ENCODE measurements around the gene IFNB1.

The IFNB1 gene

DNA sequence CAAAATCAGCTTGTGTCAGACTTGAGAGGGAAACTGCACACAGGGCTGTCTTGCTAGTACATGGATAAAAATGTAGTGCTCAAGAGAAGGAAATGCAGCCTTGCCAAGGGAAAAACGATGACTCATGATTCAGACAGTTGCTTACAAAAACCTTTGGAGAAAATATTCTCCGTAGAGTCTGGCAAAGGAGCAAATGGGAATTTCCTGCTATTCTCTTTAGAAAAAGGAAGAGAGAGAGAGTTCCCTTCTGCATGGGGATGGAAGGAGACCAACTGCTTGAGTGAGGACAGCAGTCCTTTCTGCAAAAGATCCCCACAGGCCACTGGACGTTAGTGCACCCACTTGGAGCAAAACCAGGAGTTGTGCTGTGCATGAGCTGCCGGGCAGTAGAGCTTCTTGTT lies 7.6 kb downstream of the IFNB1 start:
- peak; percentile 93 for DNase-seq (ENCODE audit: low read depth, low spot score)

DNA sequence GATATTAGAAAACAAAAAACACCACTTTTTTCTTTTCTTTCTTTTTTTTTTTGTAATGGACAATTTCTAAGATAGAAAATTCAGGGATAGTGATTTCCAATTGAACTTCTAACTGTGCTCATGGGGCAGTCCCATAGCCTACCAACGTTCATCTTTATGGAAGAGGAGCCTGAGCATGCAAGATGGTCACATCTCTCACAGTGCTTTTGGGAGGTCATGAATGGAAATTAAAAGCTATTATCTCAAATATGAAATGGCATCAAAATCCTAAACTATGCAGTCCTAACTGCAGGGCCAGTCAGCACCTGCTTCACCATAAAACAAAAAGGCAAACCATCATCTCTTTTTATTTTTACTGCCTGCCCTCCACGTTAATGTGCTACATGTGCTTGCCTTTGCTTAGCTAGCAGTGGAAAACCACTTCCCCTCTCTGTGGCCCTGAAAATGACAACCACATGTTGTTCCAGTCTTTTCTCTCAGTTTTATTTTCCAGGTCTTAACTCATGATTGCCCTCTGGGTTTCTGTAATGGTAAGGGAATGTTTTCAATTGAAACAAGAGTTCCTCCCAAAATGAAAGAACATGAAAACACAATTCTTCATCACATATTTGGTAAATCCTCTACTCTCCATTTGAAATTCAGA lies 16.7 kb downstream of the IFNB1 start:
- DNase-seq (ENCODE audit: low read depth, low spot score), result peak; percentile 15

DNA sequence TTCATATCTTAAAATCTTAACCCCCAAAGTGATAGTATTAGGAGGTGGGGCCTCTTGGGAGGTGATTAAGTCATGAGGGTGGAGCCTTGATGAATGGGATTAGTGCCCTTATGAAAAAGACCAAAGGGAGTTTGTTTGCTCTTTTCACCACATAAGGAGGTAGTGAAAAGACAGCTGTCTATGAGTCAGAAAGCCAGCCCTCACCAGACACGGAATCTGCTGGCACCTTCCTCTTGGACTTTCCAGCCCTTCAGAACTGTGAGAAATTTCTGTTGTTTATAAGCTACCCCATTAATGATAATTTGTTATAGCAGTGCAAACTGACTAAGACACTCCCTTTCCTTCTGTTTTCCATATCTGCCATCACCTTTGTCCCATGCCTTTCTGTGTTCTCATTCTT lies 20.8 kb downstream of the IFNB1 start:
- peak; percentile 46 for DNase-seq (ENCODE audit: low read depth, low spot score)

DNA sequence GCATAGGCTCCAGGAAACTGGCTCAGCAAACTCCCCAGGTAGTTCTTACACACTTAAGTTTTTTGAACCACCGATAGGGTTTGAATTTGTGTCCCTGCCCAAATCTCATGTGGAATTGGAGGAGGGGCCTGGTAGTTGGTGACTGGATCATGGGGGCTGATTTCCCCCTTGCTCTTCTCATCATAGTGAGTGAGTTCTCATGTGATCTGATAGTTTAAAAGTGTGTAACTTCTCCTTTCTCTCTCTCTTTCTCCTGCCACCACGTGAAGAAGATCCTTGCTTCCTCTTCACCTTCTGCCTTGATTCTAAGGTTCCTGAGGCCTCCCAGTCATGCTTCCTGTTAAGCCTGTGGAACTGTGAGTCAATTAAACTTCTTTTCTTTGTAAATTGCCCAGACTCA lies 23.9 kb downstream of the IFNB1 start:
- no peak for DNase-seq (ENCODE audit: low read depth, low spot score)

DNA sequence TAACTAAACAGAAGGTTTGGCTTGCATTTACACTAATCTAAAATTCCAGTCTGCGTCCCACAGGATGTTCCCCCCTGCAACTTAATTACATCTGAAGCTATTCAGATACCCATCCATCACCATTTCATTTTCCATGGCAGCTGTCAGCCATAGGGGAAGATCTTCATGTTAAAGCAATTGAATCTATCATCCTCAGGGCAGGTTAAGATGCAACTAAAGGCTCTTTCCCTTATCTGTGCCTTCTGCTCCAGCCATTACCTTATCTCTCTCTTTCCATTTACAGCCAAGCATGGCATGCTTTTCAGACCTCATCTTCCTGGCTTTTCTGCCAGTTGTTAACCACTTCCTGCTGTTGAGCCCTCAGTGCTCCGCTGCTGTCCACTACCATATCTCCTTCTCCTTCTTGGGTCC lies 30.5 kb downstream of the IFNB1 start:
- no peak for DNase-seq (ENCODE audit: low read depth, low spot score)

DNA sequence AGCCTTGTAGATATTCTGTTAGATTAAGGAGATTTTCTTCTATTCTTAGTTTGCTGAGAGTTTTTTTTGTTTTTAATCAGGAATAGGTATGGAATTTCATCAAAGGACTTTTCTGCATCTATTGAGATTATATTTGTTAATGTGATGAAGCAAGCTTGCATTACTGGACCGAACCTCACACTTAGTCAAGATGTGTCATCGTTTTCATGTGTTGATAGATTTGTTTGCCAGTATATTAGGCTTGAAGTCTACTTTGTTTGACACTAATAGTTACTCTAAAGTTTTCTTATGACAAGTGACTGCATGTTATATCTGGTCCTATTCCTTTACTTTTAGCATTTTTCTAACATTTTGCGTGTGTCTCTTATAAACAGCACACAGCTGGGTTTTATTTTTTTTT lies 33.9 kb downstream of the IFNB1 start:
- no peak for DNase-seq (ENCODE audit: low read depth, low spot score)

DNA sequence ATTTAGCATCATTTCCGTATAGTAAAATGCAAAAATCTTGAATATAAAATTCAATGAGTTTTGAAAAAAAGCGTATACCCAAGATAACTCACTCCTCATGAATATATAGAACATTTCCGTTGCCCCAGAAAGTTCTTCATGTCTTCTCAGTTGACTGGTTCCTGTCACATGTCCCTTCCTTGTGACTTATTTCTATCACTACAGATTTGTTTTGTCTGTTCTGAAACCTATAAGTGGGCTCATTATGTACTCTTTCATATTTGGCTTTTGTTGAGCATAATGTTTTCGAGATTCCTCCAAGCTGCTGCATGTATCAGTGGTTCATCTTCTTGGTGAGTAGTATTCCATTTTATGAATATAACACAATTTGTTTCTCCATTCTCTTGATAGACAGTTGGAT lies 35.3 kb downstream of the IFNB1 start:
- DNase-seq (ENCODE audit: low read depth, low spot score), result no peak

DNA sequence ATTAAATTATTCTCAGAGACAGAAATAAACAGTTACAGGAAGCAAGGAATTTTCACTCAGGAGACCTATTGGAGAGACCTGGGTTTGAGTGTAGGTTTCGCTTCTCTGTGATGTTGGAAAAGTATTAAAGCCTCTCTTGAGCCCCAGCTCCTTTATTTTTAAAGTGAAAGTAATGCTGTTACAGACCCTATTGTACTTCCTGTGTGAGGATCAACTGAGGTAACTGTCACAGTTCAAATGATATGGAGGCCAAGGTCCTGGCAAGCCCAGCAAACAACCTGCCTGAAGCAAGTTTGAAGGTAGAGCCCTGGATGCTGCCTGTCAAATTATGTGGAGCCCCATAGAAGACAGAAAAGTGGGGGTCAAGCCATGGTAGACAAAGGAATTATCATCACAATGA lies 38.4 kb downstream of the IFNB1 start:
- DNase-seq (ENCODE audit: low read depth, low spot score), result no peak

DNA sequence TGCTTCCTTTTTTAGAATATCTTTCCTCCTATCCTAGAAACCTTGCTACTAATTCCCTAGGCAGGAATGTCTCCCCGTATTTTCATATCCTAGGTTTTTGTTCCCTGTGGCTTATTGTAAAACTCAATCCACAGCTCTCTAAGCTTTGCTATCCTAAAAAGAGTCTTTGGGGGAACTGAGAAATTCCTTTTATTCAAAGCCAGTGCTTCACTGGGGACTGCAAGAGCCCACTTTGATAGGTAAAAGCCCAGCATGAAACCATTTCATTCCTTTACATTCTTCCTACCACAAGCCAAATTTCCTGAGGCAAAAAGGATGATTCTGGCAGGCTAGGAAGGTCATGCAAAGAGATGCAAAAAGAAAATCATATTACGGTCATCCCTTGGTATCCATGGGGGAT lies 40.5 kb downstream of the IFNB1 start:
- DNase-seq (ENCODE audit: low read depth, low spot score), result no peak

DNA sequence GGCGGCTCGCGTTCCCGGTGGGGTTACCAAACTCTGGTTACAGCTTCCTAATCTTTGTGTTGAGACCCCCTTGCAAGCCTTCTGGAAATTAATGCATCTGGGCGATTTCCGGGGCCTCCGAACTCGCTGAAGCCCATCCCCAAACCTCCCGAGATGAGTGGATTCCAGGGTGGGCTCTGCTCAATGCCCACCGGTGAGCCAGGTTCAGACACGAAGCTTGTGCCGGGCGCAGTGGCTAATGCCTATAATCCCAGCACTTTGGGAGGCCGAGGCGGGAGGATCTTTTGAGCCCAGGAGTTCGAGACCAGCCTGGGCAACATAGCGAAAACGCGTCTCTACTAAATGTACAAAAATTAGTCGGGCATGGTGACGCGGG lies 45.9 kb downstream of the IFNB1 start:
- no peak for DNase-seq (ENCODE audit: low read depth, low spot score)

DNA sequence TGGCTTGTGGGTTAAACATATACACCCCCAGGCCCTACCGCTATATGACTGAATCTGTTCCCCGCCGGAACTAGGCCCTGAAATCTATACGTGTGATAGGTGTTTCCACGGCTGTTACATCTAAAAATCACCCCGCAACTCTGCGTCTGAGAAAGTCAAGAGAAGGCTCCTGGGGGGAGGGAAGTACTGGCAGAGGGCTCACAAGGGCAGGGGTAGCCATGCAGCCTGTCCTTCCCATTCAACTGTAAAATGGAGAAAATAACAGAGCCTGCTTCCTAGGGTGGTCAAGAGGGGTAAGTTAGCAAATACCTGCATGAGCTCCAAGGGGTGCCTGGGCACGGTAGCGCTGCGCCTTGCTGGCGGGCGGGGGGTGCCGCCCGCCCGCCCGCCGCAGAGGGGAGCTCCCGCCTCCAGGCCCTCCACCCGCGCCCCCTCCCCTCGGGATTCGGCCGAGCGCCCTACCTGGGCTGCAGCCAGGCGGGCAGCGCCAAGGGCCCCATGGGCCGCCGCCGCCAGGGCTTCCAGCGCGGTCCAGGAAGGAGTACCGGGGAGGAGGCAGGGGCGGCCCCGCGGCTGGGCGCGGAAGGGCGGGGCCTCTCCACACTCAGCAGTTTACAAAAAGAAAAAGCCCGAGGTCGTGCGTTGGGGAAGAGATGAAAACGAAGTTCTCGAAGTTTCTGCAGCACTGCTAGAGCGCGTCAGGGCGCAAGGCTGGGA lies 46.5 kb downstream of the IFNB1 start, which contains the start of gene HACD4:
HACD4 (minus strand) TSS at position 550 of the 717 bp plus-strand sequence; CDS start at position 500, 50 bp downstream.
- DNase-seq (ENCODE audit: low read depth, low spot score), result peak; percentile 63

DNA sequence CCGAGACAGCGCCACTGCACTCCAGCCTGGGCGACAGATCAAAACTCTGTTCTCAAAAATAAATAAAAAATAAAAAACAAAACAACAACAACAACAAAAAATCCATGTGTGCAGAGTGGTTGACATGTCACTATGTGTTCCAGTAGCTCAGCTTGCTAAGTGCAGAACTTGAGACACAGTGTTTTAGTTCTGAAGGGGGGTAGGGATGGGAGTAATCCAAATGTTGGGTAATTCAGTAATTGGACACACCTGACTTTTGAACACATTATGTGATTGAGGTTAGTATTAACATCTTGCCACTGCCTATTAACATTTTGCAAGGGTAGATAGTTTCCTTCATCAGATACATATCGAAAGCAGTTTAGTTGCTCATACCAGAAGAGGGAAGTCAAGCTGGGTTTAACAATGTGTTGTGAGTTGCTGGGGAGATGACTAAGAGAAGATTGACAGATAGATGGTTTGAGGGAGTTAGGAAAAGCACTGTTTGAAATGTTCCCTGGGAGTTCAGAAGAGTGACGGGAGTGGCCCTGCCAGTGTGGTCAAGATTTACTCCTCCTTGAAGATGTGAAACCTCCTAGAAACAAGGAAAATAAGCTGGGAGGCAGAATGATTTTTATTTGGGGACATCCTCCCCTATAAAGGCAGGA lies 47.2 kb downstream of the IFNB1 start:
- peak; percentile 56 for DNase-seq (ENCODE audit: low read depth, low spot score)

DNA sequence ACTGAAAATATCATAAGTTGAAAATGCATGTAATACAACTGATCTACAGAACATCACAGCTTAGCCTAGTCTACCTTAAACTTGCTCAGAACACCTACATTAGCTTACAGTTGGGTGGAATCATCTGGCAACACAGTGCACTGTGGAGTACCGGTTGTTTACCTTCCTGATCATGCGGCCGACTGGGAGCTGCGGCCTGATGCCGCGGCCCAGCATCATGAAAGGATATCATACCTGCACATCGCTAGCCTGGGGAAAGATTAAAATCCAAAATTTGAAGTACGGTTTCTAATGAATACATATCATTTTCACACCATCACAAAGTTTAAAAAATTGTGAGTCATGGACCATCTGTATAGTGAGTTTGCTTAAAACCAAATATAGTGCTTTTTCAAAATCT lies 48.1 kb downstream of the IFNB1 start:
- DNase-seq (ENCODE audit: low read depth, low spot score), result no peak

DNA sequence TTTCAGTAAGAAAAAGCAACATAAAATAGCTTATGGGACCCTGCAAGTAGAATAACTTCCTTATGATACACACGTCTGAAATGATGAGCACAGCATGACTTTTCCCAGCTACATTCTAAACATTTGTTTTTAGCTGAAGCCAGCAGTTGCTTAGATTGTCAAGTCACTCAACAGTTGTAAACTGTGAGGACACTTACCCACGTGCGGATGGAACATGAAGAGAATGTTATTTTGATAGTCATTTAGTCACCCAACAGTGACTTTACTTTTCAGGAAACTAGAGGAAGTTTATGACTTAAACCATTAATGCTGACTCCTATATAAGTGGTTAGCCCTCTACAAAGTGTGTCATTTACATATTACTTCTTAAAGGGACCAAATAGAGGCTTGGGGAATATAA lies 49.3 kb downstream of the IFNB1 start:
- no peak for DNase-seq (ENCODE audit: low read depth, low spot score)

DNA sequence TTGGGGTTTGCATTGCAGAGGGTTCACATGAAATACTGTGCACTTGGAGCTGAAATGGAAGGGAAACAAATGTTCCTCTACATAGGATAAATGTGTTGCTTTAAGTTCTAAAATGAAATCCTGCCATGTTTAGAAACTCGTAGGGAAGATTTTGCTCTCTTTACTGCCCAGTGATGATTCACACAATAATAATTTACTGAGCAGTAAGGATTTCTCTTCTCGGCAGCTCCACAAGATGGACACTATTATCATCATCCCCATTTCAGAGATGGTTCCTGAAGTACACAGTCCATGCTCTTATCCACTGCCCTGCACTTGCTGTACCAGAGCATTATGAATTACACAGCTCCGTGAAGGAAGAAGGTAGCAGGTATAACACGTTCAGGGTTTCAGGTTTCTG lies 50.4 kb downstream of the IFNB1 start:
- DNase-seq (ENCODE audit: low read depth, low spot score), result peak; percentile 17
